ENCODE measurements around the gene SLC2A13.

GRCh38 chr12:39886106-39886505 is 219.8 kb downstream of the SLC2A13 start:
- TF ChIP-seq ATF2 (tag by site-specific recombination; IDR thresholded peaks at IDR 0.05; ENCODE audit: low read depth) (no peak), ZBTB26 (tag by site-specific recombination; optimal IDR thresholded peaks at IDR 0.05) (no peak), ZNF274 (IDR thresholded peaks at IDR 0.05; ENCODE audit: low read length) (no peak), ZNF274 (tag by site-specific recombination; IDR thresholded peaks at IDR 0.05; ENCODE audit: borderline replicate concordance) (no peak), ZNF266 (tag by site-specific recombination; IDR thresholded peaks at IDR 0.05; ENCODE audit: low read depth) (no peak), CTCF (tag by site-specific recombination; IDR thresholded peaks at IDR 0.05) (no peak), REPIN1 (tag by site-specific recombination; IDR thresholded peaks at IDR 0.05; ENCODE audit: low read depth) (no peak), ZNF112 (tag by site-specific recombination; IDR thresholded peaks at IDR 0.05) (no peak), ZNF449 (tag by site-specific recombination; IDR thresholded peaks at IDR 0.05) (no peak), YY2 (tag by site-specific recombination; IDR thresholded peaks at IDR 0.05) (no peak)

Data from HEK293 (cell line).